HCT116 (cell line): ENCODE data around the gene BCL11B. TPM values are rescaled to one million over a fixed set of nuclear protein-coding genes. Genes with fewer than 3 reads are reported as not detected.

Experiments
- ATAC-seq: fragments of 200-7000 bp; cut with Tn5 transposase; 2 replicates; pipeline ENCODE4 v1.9.1; 2020; ENCODE audit warnings: mild to moderate bottlenecking, moderate library complexity
- BruUV-seq: library from RNA; stranded (reverse); fragments of 400-500 nt; replicated peaks from 2 replicates; lab custom pipeline; 2021; lab: Mats Ljungman, UMichigan
- CTCF ChIA-PET: fragments of 300-600 bp; sonication (Branson Sonifier 250); formaldehyde crosslinking; loops from one replicate; lab custom pipeline; 2021; ENCODE audit warnings: antibody characterized with exemption; lab: Charles Lee
- POLR2A ChIA-PET: fragments of 300-600, 350-600 bp; sonication (Branson Sonifier 250); formaldehyde crosslinking; loops from one replicate; lab custom pipeline; 2021; ENCODE audit warnings: antibody characterized with exemption; lab: Charles Lee
- RAD21 ChIA-PET, 2 experiments: fragments of 300-600 bp; sonication (Branson Sonifier 250); formaldehyde crosslinking; loops; one replicate each; lab custom pipeline; 2023; ENCODE audit warnings: low total read pairs in 2 of 2; ENCODE audit not compliant: uncharacterized antibody in 2 of 2, unreplicated experiment in 2 of 2, low non-redundant PET in 1 of 2; lab: Charles Lee
- DNase-seq: peaks from one replicate; pipeline ENCODE4 v3.0.0-alpha.2; 2010; ENCODE audit warnings: low read depth, low spot score
- H2AFZ ChIP-seq: fragments of 200-600 bp; shearing (Covaris generic), sonication (generic); 2 replicates; pipeline ENCODE4 v1.6.1; 2017; ENCODE audit warnings: low read depth, mixed run types, mixed read lengths, antibody characterized with exemption, low read length; ENCODE audit not compliant: poor library complexity, severe bottlenecking
- H3K27ac ChIP-seq: 2 replicates; pipeline ENCODE4 v1.5.1; 2012; ENCODE audit warnings: low read depth, low read length
- H3K27me3 ChIP-seq: fragments of 200-600 bp; sonication (generic); 2 replicates; pipeline ENCODE4 v1.6.1; 2016; ENCODE audit warnings: mixed run types, low read length, mixed read lengths; ENCODE audit not compliant: insufficient read depth
- H3K36me3 ChIP-seq, 2 experiments: fragments of 200-500 bp in 1 of 2; fragments of 200-600 bp in 1 of 2; sonication (Bioruptor generic) in 1 of 2; sonication (generic) in 1 of 2; 2 replicates each; pipeline versions ENCODE4 v1.5.1 to v1.6.1; 2014 to 2016; ENCODE audit warnings: low read length in 2 of 2, inconsistent platforms in 1 of 2, mixed read lengths in 1 of 2, mixed run types in 1 of 2; ENCODE audit not compliant: insufficient read depth in 2 of 2, control insufficient read depth in 1 of 2
- H3K4me1 ChIP-seq, 2 experiments: fragments of 200-600 bp in 1 of 2; sonication (generic) in 1 of 2; 2 replicates each; pipeline versions ENCODE4 v1.5.1 to v1.6.1; 2012 to 2017; ENCODE audit warnings: low read length in 2 of 2, inconsistent platforms in 1 of 2, mild to moderate bottlenecking in 1 of 2, mixed read lengths in 1 of 2, mixed run types in 1 of 2, moderate library complexity in 1 of 2; ENCODE audit not compliant: insufficient read depth in 2 of 2, control insufficient read depth in 1 of 2
- H3K4me2 ChIP-seq: fragments of 200-600 bp; sonication (generic); 2 replicates; pipeline ENCODE4 v1.6.1; 2017; ENCODE audit warnings: mixed run types, low read length, mixed read lengths
- H3K4me3 ChIP-seq, 2 experiments: fragments of 200-600 bp in 1 of 2; sonication (generic) in 1 of 2; replicated peaks in 1 of 2; 2 replicates each; pipeline ENCODE4 v1.5.1; 2011 to 2016; ENCODE audit warnings: low read length in 2 of 2, control low read depth in 1 of 2, low read depth in 1 of 2, mild to moderate bottlenecking in 1 of 2, mixed read lengths in 1 of 2, mixed run types in 1 of 2
- H3K79me2 ChIP-seq: fragments of 200-600 bp; sonication (generic); 2 replicates; pipeline ENCODE4 v1.6.1; 2017; ENCODE audit warnings: mild to moderate bottlenecking, mixed run types, low read length, moderate library complexity, mixed read lengths; ENCODE audit not compliant: insufficient read depth
- H3K9ac ChIP-seq: fragments of 200-600 bp; sonication (generic); 2 replicates; pipeline ENCODE4 v1.6.1; 2016; ENCODE audit warnings: low read length, mixed read lengths
- H3K9me2 ChIP-seq: fragments of 200-600 bp; sonication (generic), shearing (Covaris generic); 2 replicates; pipeline ENCODE4 v1.6.1; 2017; ENCODE audit warnings: mixed run types, mild to moderate bottlenecking, moderate library complexity; ENCODE audit not compliant: insufficient read depth
- H3K9me3 ChIP-seq, 2 experiments: fragments of 200-500 bp in 1 of 2; fragments of 200-600 bp in 1 of 2; sonication (Bioruptor generic) in 1 of 2; sonication (generic) in 1 of 2; 2 replicates each; pipeline ENCODE4 v1.6.1; 2014 to 2017; ENCODE audit warnings: low read length in 2 of 2, mixed read lengths in 2 of 2, inconsistent platforms in 1 of 2, low read depth in 1 of 2, mild to moderate bottlenecking in 1 of 2, mixed run types in 1 of 2, moderate library complexity in 1 of 2; ENCODE audit not compliant: control insufficient read depth in 1 of 2, insufficient read depth in 1 of 2
- H4K20me1 ChIP-seq: fragments of 200-600 bp; sonication (generic), shearing (Covaris generic); 2 replicates; pipeline ENCODE4 v1.6.1; 2017; ENCODE audit warnings: mixed run types, mild to moderate bottlenecking, moderate library complexity; ENCODE audit not compliant: insufficient read depth
- CBX3 ChIP-seq: IDR thresholded peaks from 2 replicates; pipeline ENCODE4 v1.6.1; 2012; ENCODE audit warnings: low read depth
- ELF1 ChIP-seq: IDR thresholded peaks from 2 replicates; pipeline ENCODE4 v1.6.1; 2012; ENCODE audit warnings: low read depth, borderline replicate concordance
- EZH2phosphoT487 ChIP-seq: fragments of 200-600 bp; IDR thresholded peaks from 2 replicates; pipeline ENCODE4 v1.6.1; 2018; ENCODE audit warnings: antibody characterized with exemption, borderline replicate concordance
- FOSL1 ChIP-seq: IDR thresholded peaks from 2 replicates; pipeline ENCODE4 v1.6.1; 2012; ENCODE audit warnings: low read depth
- POLR2A ChIP-seq: IDR thresholded peaks from 2 replicates; pipeline ENCODE4 v1.7.0; 2011; ENCODE audit warnings: borderline replicate concordance; ENCODE audit not compliant: insufficient read depth, insufficient read length; ENCODE audit errors: extremely low read depth
- POLR2AphosphoS5 ChIP-seq: IDR thresholded peaks from 2 replicates; pipeline ENCODE4 v1.6.1; 2011; ENCODE audit warnings: mild to moderate bottlenecking, low read depth, low read length, moderate library complexity
- SIN3A ChIP-seq: IDR thresholded peaks from 2 replicates; pipeline ENCODE4 v1.6.1; 2012; ENCODE audit warnings: low read depth
- SP1 ChIP-seq: IDR thresholded peaks from 2 replicates; pipeline ENCODE4 v1.6.1; 2012; ENCODE audit warnings: low read depth
- SRF ChIP-seq: IDR thresholded peaks from 2 replicates; pipeline ENCODE4 v1.6.1; 2012; ENCODE audit warnings: low read depth
- intact Hi-C: fragments of 100-400 bp; cut with micrococcal nuclease; formaldehyde crosslinking; loops from 2 replicates; pipeline ENCODE4 v1.10.0; 2022
- total RNA-seq: library from RNA; stranded (reverse); gene quantifications from one replicate; pipeline ENCODE4 v1.2.1, GENCODE V29; 2021; ENCODE audit not compliant: unreplicated experiment
- TF ChIP-seq, protein P1 (sequence below): IDR thresholded peaks from 2 replicates; pipeline ENCODE4 v1.6.1; 2012
- TF ChIP-seq, protein P2 (sequence below), 3 experiments: fragments of 200-600 bp in 1 of 3; sonication (generic) in 1 of 3; IDR thresholded peaks in 2 of 3; conservative IDR thresholded peaks in 1 of 3; 2 replicates each; pipeline ENCODE4 v1.5.1; 2012 to 2017; ENCODE audit warnings: low read depth in 2 of 3, low read length in 2 of 3, antibody characterized with exemption in 1 of 3, borderline replicate concordance in 1 of 3, control low read depth in 1 of 3, mild to moderate bottlenecking in 1 of 3, mixed read lengths in 1 of 3, mixed run types in 1 of 3, moderate library complexity in 1 of 3; ENCODE audit not compliant: insufficient read depth in 1 of 3
- TF ChIP-seq, protein P3 (sequence below): IDR thresholded peaks from 2 replicates; pipeline ENCODE4 v1.6.1; 2012
- TF ChIP-seq, protein P4 (sequence below): IDR thresholded peaks from 2 replicates; pipeline ENCODE4 v1.6.1; 2012; ENCODE audit warnings: low read depth

The BCL11B gene
- total RNA-seq, 1 experiment from 2014 or later: 1.1 TPM

DNA sequence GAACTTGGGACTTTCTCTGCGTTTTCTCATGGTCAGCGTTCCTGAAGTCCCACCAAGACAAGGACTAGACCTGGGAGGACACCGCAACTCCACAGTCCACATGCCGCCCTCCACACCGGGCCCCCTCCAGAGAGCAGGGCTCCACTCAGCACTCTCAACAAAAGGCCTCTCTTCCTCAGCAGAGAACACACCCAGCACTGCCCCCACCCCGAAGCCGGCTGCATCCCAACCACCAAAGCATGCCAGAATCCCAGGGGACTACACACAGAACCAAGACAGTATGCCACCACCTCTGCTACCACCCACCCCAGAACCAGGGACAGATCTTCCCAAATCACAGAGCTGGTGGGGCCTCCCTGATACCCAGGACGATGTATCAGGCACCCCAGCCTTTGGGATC lies 88.3 kb downstream of the BCL11B start:
- Histone ChIP-seq H3K27ac (no peak overlapping the region), H4K20me1 (no peaks in the 10 kb centered on the region), H3K4me3 (no peak overlapping the region), H3K9ac (no peak overlapping the region), H3K27me3 (no peaks in the 10 kb centered on the region), H3K9me3 (no peaks in the 10 kb centered on the region), H3K36me3 (no peaks in the 10 kb centered on the region), H3K4me1 (no peaks in the 10 kb centered on the region), H3K4me2 (no peak overlapping the region), H2AFZ (no peak overlapping the region), H3K9me2 (no peaks in the 10 kb centered on the region), H3K79me2 (no peaks in the 10 kb centered on the region)
- CTCF ChIA-PET: no interaction called here
- intact Hi-C loops: no loop called here
- DNase-seq: no peak
- POLR2A ChIA-PET: no interaction called here
- no TSS peak for BruUV-seq
- TF ChIP-seq, protein P1, sequence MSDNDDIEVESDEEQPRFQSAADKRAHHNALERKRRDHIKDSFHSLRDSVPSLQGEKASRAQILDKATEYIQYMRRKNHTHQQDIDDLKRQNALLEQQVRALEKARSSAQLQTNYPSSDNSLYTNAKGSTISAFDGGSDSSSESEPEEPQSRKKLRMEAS: no peak
- TF ChIP-seq ELF1 (no peak), POLR2AphosphoS5 (no peak), FOSL1 (no peak), SIN3A (no peak)
- TF ChIP-seq, protein P2, sequence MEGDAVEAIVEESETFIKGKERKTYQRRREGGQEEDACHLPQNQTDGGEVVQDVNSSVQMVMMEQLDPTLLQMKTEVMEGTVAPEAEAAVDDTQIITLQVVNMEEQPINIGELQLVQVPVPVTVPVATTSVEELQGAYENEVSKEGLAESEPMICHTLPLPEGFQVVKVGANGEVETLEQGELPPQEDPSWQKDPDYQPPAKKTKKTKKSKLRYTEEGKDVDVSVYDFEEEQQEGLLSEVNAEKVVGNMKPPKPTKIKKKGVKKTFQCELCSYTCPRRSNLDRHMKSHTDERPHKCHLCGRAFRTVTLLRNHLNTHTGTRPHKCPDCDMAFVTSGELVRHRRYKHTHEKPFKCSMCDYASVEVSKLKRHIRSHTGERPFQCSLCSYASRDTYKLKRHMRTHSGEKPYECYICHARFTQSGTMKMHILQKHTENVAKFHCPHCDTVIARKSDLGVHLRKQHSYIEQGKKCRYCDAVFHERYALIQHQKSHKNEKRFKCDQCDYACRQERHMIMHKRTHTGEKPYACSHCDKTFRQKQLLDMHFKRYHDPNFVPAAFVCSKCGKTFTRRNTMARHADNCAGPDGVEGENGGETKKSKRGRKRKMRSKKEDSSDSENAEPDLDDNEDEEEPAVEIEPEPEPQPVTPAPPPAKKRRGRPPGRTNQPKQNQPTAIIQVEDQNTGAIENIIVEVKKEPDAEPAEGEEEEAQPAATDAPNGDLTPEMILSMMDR (IDR thresholded peaks at IDR 0.05 in 2 of 3, conservative IDR thresholded peaks at IDR 0.05 in 1 of 3; ENCODE audit: borderline replicate concordance in 1 of 3, insufficient read depth in 1 of 3, low read depth in 2 of 3, low read length in 2 of 3): no peak
- TF ChIP-seq, protein P3, sequence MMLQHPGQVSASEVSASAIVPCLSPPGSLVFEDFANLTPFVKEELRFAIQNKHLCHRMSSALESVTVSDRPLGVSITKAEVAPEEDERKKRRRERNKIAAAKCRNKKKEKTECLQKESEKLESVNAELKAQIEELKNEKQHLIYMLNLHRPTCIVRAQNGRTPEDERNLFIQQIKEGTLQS: no peak
- RAD21 ChIA-PET: no interaction called here
- no peak for ATAC-seq

DNA sequence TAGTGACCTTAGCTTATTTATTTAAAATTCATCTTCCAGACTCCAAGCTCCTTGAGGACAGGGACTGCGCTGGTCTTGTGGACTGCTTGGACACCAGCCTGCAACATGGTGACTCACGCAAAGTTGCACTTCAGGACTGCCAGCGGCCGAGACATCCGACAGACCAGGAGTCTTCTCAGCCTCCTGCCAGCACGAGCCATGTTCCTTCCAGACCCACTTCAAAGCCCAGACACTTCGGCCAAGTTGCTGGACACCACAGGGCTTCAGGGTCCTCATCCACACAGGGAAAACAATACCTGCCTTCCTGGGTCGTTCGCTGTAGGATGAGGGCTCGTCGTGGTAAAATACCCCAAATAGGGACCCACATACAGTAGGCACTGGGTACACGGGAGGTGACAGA lies 88.7 kb downstream of the BCL11B start:
- H3K4me3 ChIP-seq: no peak overlapping the region
- ChIA-PET RAD21 (no interaction called here), POLR2A (no interaction called here), CTCF (no interaction called here)
- H3K27me3 ChIP-seq: no peaks in the 10 kb centered on the region
- no TSS peak for BruUV-seq
- H3K27ac ChIP-seq: no peak overlapping the region
- no peak overlapping the region for H2AFZ ChIP-seq
- no peak overlapping the region for H3K4me2 ChIP-seq
- H3K9ac ChIP-seq: no peak overlapping the region
- H3K4me1 ChIP-seq: no peaks in the 10 kb centered on the region
- intact Hi-C loops: no loop called here
- H3K9me2 ChIP-seq: no peaks in the 10 kb centered on the region
- no peaks in the 10 kb centered on the region for H3K36me3 ChIP-seq
- no peaks in the 10 kb centered on the region for H3K79me2 ChIP-seq
- DNase-seq (no peak), ATAC-seq (no peak)
- no peaks in the 10 kb centered on the region for H3K9me3 ChIP-seq
- H4K20me1 ChIP-seq: no peaks in the 10 kb centered on the region
- TF ChIP-seq SP1 (no peak), CBX3 (no peak), SRF (no peak), POLR2A (no peak), EZH2phosphoT487 (no peak)
- TF ChIP-seq, protein P2 (IDR thresholded peaks at IDR 0.05 in 2 of 3, conservative IDR thresholded peaks at IDR 0.05 in 1 of 3; ENCODE audit: borderline replicate concordance in 1 of 3, insufficient read depth in 1 of 3, low read depth in 2 of 3, low read length in 2 of 3): no peak
- TF ChIP-seq, protein P4, sequence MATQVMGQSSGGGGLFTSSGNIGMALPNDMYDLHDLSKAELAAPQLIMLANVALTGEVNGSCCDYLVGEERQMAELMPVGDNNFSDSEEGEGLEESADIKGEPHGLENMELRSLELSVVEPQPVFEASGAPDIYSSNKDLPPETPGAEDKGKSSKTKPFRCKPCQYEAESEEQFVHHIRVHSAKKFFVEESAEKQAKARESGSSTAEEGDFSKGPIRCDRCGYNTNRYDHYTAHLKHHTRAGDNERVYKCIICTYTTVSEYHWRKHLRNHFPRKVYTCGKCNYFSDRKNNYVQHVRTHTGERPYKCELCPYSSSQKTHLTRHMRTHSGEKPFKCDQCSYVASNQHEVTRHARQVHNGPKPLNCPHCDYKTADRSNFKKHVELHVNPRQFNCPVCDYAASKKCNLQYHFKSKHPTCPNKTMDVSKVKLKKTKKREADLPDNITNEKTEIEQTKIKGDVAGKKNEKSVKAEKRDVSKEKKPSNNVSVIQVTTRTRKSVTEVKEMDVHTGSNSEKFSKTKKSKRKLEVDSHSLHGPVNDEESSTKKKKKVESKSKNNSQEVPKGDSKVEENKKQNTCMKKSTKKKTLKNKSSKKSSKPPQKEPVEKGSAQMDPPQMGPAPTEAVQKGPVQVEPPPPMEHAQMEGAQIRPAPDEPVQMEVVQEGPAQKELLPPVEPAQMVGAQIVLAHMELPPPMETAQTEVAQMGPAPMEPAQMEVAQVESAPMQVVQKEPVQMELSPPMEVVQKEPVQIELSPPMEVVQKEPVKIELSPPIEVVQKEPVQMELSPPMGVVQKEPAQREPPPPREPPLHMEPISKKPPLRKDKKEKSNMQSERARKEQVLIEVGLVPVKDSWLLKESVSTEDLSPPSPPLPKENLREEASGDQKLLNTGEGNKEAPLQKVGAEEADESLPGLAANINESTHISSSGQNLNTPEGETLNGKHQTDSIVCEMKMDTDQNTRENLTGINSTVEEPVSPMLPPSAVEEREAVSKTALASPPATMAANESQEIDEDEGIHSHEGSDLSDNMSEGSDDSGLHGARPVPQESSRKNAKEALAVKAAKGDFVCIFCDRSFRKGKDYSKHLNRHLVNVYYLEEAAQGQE: no peak
